ENCODE measurements around the gene PPEF1.

DNA sequence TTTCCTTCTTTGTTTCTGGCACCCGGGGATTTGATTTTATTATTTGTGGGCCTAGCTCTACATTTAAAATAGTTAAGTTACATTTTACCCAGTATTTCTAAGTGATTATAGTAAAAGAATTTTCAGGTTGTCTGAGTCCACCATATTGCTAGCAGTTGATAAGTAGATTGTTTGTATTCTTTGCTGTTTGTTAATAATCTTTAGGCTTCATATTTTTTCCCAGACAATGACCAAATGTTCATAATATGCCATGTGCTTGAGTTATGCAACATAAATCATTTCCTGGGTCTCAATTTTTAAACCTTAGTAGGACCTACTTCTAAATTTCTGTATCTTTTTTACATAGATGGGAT lies 149.2 kb downstream of the PPEF1 start:
- TF ChIP-seq POLR2A (IDR thresholded peaks at IDR 0.05): no peak
- TF ChIP-seq, protein P1, sequence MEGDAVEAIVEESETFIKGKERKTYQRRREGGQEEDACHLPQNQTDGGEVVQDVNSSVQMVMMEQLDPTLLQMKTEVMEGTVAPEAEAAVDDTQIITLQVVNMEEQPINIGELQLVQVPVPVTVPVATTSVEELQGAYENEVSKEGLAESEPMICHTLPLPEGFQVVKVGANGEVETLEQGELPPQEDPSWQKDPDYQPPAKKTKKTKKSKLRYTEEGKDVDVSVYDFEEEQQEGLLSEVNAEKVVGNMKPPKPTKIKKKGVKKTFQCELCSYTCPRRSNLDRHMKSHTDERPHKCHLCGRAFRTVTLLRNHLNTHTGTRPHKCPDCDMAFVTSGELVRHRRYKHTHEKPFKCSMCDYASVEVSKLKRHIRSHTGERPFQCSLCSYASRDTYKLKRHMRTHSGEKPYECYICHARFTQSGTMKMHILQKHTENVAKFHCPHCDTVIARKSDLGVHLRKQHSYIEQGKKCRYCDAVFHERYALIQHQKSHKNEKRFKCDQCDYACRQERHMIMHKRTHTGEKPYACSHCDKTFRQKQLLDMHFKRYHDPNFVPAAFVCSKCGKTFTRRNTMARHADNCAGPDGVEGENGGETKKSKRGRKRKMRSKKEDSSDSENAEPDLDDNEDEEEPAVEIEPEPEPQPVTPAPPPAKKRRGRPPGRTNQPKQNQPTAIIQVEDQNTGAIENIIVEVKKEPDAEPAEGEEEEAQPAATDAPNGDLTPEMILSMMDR (IDR thresholded peaks at IDR 0.05): no peak
- no peak for TF ChIP-seq POLR2AphosphoS5 (IDR thresholded peaks at IDR 0.05)
- no peak for TF ChIP-seq EP300 (IDR thresholded peaks at IDR 0.05)

Data from gastroesophageal sphincter (tissue), 3 donors.